Naive thymus-derived CD8-positive, alpha-beta T cell (primary cell): ENCODE measurements around the gene KCNJ1. TPM values are rescaled to one million over a fixed set of nuclear protein-coding genes. Genes with fewer than 3 reads are reported as not detected.
A peak's percentile ranks its signal among the peaks of the same experiment; 100 is the strongest.

Source experiments
- ATAC-seq, 2 donors: fragments of 150-1000 bp; cut with Tn5 transposase in 1 of 2; sonication (Bioruptor Pico), chemical (Tn5 transposase) in 1 of 2; 1 replicate in 1 of 2; 2 replicates in 1 of 2; pipeline ENCODE4 v1.10.0; 2021; ENCODE audit warnings: mild to moderate bottlenecking in 2 of 2, moderate library complexity in 2 of 2
- POLR2A ChIA-PET: fragments of 350-600 bp; sonication (Branson Sonifier 250); formaldehyde crosslinking; loops from one replicate; lab custom pipeline; 2021; ENCODE audit warnings: antibody characterized with exemption; lab: Charles Lee
- DNase-seq, 10 donors: peaks; one replicate each; pipeline versions ENCODE4 v3.0.0 to v3.0.0-alpha.2; 2020 to 2022
- H3K27ac Mint-ChIP-seq, 10 donors: one replicate each; pipeline ENCODE4 v1.8.0; 2020 to 2022; ENCODE audit warnings: mild to moderate bottlenecking in 10 of 10, mixed read lengths in 10 of 10, moderate library complexity in 4 of 10, inconsistent platforms in 1 of 10
- H3K27me3 Mint-ChIP-seq, 5 donors: one replicate each; pipeline ENCODE4 v1.8.0; 2021 to 2022; ENCODE audit warnings: mixed read lengths in 5 of 5
- H3K36me3 Mint-ChIP-seq, 3 donors: one replicate each; pipeline ENCODE4 v1.8.0; 2020 to 2022; ENCODE audit warnings: mixed read lengths in 3 of 3, mild to moderate bottlenecking in 2 of 3, inconsistent platforms in 1 of 3
- H3K4me1 Mint-ChIP-seq, 4 donors: one replicate each; pipeline ENCODE4 v1.8.0; 2021 to 2022; ENCODE audit warnings: mixed read lengths in 4 of 4
- H3K4me3 Mint-ChIP-seq, 10 donors: one replicate each; pipeline ENCODE4 v1.8.0; 2020 to 2022; ENCODE audit warnings: mild to moderate bottlenecking in 10 of 10, mixed read lengths in 10 of 10, moderate library complexity in 6 of 10, inconsistent platforms in 1 of 10
- H3K9me3 Mint-ChIP-seq, 9 donors: one replicate each; pipeline ENCODE4 v1.8.0; 2020 to 2022; ENCODE audit warnings: mixed read lengths in 9 of 9, mild to moderate bottlenecking in 3 of 9, inconsistent platforms in 1 of 9, moderate library complexity in 1 of 9
- polyA plus RNA-seq, 3 donors: library from polyadenylated mRNA; unstranded; fragments of 300-500 nt; fragmentation: Illumina TruSeq; gene quantifications; one replicate each; pipeline ENCODE4 v1.2.3, GENCODE V29; 2021
- total RNA-seq, 8 experiments: library from RNA in 2 of 8; stranded (reverse) in 2 of 8; gene quantifications; one replicate each; pipeline ENCODE4 v1.2.3 and lab custom pipeline; 2021 to 2026

The KCNJ1 gene
- total and polyA plus RNA-seq, 5 experiments from 2014 or later, result not detected

DNA sequence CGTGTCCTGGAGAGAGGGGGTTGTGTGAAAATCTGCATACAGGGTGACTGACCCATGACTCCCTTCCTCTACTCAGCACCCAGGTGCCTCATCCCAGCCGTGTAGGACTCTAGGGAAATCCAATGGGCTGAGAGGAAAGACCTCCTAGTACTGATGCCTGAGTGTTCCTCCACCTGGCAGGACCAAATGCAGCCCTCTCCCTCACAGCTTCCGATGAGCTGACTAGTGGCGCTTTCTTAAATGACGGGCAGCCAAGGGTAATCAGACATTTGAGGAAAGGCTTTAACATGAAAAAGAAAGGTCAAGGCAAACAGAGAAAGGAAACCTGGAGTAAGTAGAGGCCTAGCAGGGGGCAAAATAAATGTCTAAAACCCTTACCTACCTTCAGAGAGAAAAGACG, 5.0 kb upstream of the KCNJ1 start:
- ATAC-seq, result no peak
- H3K27ac Mint-ChIP-seq, result no peak overlapping the region
- POLR2A ChIA-PET, result interaction anchor here (0.6 kb wide), 1 partner anchor 438 kb away, joined by 5 read pairs; no protein-coding TSS in a partner anchor

DNA sequence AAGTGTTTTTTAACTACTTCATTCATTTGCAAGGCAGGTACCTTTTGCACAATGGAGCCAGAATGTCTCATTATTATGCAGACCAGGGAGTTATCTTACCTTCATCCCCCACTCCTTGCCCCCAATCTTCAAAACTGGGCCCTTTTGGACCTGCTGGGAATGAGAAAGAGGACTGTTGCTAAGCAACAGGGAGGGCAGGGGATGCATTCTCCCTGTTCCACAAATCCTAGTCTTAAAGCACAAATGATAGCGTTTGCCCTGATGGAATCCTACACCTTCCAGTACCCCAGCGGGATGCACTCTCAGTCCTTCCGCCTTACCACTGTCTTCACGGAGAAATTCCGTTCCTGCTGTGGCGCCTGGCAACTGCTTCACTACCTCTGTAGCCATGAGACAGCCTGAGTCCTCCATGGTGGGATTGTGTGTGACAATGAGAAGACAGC, 4.1 kb upstream of the KCNJ1 start:
- DNase-seq (no peak), ATAC-seq (no peak)
- Mint-ChIP-seq H3K27me3 (peaks cover 0 to 7% (median 3%) of the 10 kb centered on the region in 5 donors), H3K4me3 (no peak overlapping the region), H3K36me3 (no peaks in the 10 kb centered on the region), H3K27ac (no peak overlapping the region), H3K9me3 (no peaks in the 10 kb centered on the region), H3K4me1 (peaks cover 0 to 12% (median 2%) of the 10 kb centered on the region in 4 donors)
- POLR2A ChIA-PET, result interaction anchor here (0.6 kb wide), 1 partner anchor 524 kb away, joined by 3 read pairs; no protein-coding TSS in a partner anchor

More for the DNA sequence above, 5.0 kb upstream of the KCNJ1 start:
- Mint-ChIP-seq H3K9me3 (no peaks in the 10 kb centered on the region), H3K4me3 (no peak overlapping the region), H3K36me3 (no peaks in the 10 kb centered on the region), H3K27me3 (peaks cover 0 to 7% (median 4%) of the 10 kb centered on the region in 5 donors), H3K4me1 (peaks cover 0 to 12% (median 2%) of the 10 kb centered on the region in 4 donors)
- no peak for DNase-seq

DNA sequence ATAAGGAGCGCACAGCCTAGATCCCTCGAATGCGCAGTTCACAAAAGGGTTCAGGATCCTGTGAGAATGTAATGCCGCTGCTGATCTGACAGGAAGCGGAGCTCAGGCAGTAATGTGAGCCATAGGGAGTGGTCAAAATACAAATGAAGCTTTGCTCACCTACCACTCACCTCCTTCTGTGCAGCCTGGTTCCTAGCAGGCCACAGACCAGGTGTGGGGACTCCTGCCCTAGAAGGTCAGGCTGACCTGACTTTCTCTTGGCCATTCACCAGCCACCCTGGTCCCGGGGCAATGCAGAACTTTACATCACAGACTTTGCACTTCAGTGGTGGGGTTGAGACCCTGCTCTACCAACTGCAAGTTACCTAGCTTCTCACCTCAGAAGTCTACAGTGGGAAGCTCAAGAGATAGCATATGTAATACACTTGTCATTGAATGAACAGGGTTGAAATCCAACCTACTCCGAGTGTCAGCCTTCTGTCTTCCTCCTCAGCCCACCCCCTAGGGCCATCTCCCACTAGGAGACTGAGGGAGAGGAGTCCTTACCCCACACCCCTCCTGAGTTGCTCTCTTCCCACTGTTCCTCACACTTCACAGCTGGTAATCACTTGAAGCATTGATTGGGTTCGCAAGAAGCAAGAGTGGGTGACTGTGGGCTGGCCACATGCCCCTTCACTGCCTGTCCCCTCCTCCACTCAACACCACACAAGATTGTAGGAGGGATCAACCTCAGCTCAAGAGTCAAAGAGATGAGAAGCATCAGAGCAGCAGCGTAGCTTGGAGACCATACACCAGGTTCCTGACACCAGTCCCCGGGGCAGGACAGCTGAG, 2.0 kb upstream of the KCNJ1 start:
- POLR2A ChIA-PET, result no interaction called here
- H3K27ac Mint-ChIP-seq, result no peak overlapping the region

DNA sequence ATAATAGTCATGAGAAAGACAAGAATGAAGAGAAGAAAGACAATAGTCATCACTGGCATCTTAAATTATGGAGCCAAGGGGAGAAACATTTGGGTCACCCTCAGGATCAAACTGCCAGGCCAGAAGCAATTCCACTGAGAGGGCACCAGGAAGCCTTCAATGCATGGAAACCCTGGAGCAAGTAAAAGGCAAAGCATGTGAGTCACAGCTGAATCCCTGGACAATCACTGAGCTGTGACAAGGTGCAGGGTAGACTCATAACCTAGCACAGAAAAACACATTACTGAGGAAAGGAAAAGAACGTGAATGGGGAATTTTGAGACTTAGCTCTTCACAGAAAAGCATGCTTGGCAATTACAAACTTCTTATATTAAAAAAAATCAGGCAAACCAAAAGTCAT, 1.6 kb downstream of the KCNJ1 start:
- Mint-ChIP-seq H3K4me3 (no peak overlapping the region), H3K9me3 (no peaks in the 10 kb centered on the region), H3K27ac (peak overlapping the region in 1 of 10 donors; percentile 40), H3K27me3 (peaks cover 0 to 2% (median 0%) of the 10 kb centered on the region in 5 donors), H3K36me3 (no peaks in the 10 kb centered on the region), H3K4me1 (no peaks in the 10 kb centered on the region)
- DNase-seq (no peak), ATAC-seq (no peak)
- POLR2A ChIA-PET, result no interaction called here

More for the DNA sequence above, 2.0 kb upstream of the KCNJ1 start:
- DNase-seq, result peak in 4 of 10 donors; percentile 6 to 68 (median 43)
- Mint-ChIP-seq H3K4me3 (no peak overlapping the region), H3K27me3 (peaks cover 0 to 4% (median 3%) of the 10 kb centered on the region in 5 donors), H3K9me3 (no peaks in the 10 kb centered on the region), H3K4me1 (peaks cover 0 to 12% (median 2%) of the 10 kb centered on the region in 4 donors), H3K36me3 (no peaks in the 10 kb centered on the region)
- peak; percentile 60 to 68 for ATAC-seq

DNA sequence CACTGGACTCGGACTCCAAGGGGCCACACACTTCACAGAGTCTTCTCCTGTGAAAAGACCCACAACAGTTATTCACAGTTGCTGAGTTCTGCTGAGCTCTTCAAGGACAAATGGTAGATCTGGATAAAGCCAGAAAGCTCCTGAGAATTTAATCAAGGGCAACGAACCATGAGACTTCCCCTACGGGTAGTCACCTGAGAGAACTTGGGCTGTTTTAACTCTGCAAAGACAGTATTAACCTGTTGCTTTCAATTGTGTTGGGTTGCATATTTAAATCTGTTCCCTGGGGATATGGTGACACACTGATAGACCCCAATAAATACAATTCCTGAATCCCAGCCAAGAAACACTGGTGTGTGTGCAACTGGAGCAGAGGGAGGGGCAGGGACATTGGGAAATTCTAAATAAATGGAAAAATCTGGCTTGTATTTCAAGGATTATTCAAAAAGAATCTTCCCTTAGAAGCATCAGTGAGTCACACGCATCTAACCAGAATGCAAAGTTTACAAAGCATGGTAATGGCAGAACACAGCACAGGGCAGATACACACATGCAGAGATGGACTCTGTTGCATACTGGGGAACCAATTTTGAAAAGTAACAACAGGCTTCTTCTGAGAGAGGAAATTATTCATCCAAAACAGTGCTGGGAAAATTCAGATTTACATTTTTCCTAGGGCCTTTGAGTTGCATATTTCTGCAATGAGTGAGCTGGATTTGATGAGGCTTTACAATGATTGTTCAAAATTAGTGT, 4.0 kb downstream of the KCNJ1 start:
- peak overlapping the region in 1 of 10 donors; percentile 13 for H3K27ac Mint-ChIP-seq
- H3K27me3 Mint-ChIP-seq, result peaks cover 0 to 5% (median 2%) of the 10 kb centered on the region in 5 donors
- H3K4me1 Mint-ChIP-seq, result peaks cover 4 to 9% (median 6%) of the 10 kb centered on the region in 4 donors
- DNase-seq, result no peak
- H3K4me3 Mint-ChIP-seq, result no peak overlapping the region
- POLR2A ChIA-PET, result interaction anchor here (0.7 kb wide), 1 partner anchor 10 kb away, joined by 3 read pairs; no protein-coding TSS in a partner anchor
- no peaks in the 10 kb centered on the region for H3K36me3 Mint-ChIP-seq
- H3K9me3 Mint-ChIP-seq, result no peaks in the 10 kb centered on the region
- ATAC-seq, result no peak

DNA sequence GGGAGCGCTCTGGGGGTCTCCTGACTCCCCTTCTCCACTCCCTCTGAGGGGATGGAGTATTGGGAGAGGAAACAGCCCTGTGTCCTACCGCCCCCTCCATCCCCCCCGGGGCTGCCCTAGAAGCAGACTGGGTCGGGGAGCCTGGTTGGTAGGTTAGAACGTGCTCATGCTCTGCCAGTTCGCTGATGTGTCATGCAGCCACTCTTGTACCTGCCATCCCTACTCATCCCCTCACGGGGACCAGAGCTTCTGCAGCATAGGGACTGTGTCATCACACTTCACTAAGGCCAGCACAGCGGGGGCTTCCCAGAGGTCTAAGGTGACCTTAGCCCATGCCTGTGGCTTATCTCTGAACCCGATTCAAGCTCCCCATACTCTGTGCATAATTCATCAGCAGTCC, 4.7 kb downstream of the KCNJ1 start:
- H3K27me3 Mint-ChIP-seq, result peaks cover 0 to 5% (median 2%) of the 10 kb centered on the region in 5 donors

DNA sequence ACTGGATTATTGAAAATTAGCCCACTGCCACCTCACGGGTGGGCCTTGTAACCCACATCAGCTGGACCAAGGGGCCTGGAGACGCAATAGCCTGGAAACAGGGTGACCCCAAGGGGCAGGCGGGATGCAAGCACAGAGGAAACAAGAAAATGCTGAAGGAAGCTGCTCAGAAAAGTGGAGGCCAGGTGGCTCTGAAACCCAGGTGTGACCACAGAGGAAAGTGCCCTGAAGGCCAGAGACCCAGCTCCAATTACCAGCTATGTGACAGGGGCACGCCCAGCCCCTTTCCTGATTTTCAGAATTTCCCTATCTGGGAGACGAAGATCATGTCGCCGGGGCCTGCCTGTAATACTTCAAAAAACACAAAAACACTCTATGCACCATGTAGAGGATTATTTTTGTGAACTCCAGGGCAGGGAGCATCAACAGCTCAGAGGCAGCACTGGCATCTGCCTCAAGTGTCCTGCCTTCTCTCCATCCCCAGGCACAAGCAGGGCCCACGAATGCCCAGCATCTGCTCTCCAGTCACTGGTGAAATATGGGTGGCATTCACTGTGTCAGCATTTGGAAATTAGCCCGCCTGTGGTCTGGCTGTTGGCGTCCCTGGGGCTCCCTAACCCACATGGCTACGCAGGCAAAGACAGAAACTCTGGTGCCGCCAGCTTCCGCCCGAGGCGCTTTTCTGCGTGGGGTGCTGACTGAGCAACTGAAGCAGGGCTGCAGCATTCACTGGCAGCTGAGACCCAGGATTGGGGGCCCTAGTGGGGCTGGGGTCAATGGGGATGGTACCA, 6.3 kb downstream of the KCNJ1 start:
- Mint-ChIP-seq H3K27me3 (peaks cover 0 to 6% (median 5%) of the 10 kb centered on the region in 5 donors), H3K4me3 (no peak overlapping the region), H3K9me3 (no peaks in the 10 kb centered on the region), H3K36me3 (no peaks in the 10 kb centered on the region), H3K27ac (no peak overlapping the region), H3K4me1 (peaks cover 4 to 9% (median 6%) of the 10 kb centered on the region in 4 donors)
- DNase-seq (no peak), ATAC-seq (no peak)
- POLR2A ChIA-PET, result interaction anchor here (0.6 kb wide), 1 partner anchor 90 kb away, joined by 3 read pairs; no protein-coding TSS in a partner anchor

More for the DNA sequence above, 4.7 kb downstream of the KCNJ1 start:
- Mint-ChIP-seq H3K4me3 (no peak overlapping the region), H3K27ac (no peak overlapping the region), H3K4me1 (peaks cover 4 to 9% (median 6%) of the 10 kb centered on the region in 4 donors), H3K36me3 (no peaks in the 10 kb centered on the region), H3K9me3 (no peaks in the 10 kb centered on the region)
- ATAC-seq (no peak), DNase-seq (no peak)
- POLR2A ChIA-PET, result interaction anchor here (0.7 kb wide), 1 partner anchor 9 kb away, joined by 3 read pairs; no protein-coding TSS in a partner anchor

DNA sequence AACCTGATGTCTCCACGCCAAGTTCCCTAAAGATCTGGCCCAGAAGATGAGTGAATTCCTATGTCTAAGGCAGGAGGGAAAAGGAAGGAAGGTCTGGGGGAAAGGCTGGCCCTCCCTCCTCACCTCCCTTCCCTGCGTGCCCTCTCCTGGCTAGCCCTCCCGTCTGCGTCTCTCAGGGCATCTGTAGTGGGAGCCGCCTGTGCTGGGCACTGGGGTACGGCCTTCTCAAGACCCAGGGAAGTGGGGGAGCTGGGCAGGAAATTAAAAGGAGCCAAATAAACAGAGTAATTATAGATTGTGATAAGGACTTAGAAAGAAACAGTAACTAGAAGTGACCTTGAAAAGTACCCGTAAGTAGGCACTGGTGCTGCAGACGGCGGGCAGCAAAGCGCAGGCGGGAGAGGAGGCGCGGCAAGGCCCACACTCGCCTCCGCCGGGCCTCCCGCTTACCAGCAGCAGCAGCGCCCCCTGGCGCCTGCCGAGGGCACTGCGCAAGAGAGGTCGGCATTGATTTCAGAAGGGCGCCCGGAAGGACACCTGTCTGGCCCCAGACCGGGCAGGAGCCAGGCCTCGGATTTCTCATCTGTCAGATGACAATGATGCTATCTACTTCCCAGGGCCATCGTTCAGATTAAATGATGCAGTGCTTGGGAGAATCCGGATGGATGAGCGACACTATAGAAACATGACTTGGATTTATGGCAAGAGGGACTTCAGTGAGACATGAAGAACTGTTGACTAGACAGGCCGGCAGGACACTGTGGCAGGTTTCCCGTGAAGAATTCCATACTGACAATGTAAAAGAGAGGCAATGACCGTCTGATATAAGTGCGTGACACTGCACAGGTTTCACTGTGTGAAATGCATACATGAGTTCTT, 7.3 kb downstream of the KCNJ1 start:
- Mint-ChIP-seq H3K36me3 (no peaks in the 10 kb centered on the region), H3K9me3 (no peaks in the 10 kb centered on the region), H3K4me1 (peaks cover 4 to 9% (median 6%) of the 10 kb centered on the region in 4 donors), H3K27ac (peak overlapping the region in 1 of 10 donors; percentile 16), H3K4me3 (peak overlapping the region in 1 of 10 donors; percentile 10), H3K27me3 (peaks cover 0 to 6% (median 5%) of the 10 kb centered on the region in 5 donors)
- peak; percentile 55 to 80 (median 72) for DNase-seq
- ATAC-seq, result peak; percentile 84 to 96
- POLR2A ChIA-PET, result interaction anchor here (0.6 to 0.9 kb wide), 2 partner anchors 29 to 89 kb away, joined by 3 read pairs; no protein-coding TSS in a partner anchor

DNA sequence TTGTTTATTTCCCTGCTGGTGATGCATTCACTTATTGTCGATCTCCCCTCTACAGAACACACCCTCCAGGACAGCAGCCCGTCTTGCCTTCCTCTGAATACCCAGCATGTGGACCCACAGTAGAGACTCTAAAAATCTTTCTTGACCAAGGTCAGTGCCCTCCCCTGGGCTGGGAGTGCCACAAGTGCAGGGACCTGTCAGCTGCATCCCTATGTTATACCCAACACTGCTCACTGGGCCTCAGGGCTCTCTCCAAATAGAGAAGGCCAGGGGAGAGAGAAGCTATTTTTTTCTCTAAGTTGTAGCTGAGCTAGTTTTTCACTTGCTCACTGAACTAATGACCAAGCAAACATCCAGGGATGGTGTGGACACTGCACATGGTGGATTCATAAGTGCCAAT, 9.8 kb downstream of the KCNJ1 start:
- H3K27ac Mint-ChIP-seq, result no peak overlapping the region
- DNase-seq, result no peak
- H3K36me3 Mint-ChIP-seq, result no peaks in the 10 kb centered on the region
- peaks cover 0 to 6% (median 5%) of the 10 kb centered on the region in 5 donors for H3K27me3 Mint-ChIP-seq
- POLR2A ChIA-PET, result no interaction called here
- peak overlapping the region in 1 of 10 donors; percentile 25 for H3K4me3 Mint-ChIP-seq
- no peaks in the 10 kb centered on the region for H3K9me3 Mint-ChIP-seq
- peaks cover 4 to 9% (median 7%) of the 10 kb centered on the region in 4 donors for H3K4me1 Mint-ChIP-seq
- no peak for ATAC-seq

DNA sequence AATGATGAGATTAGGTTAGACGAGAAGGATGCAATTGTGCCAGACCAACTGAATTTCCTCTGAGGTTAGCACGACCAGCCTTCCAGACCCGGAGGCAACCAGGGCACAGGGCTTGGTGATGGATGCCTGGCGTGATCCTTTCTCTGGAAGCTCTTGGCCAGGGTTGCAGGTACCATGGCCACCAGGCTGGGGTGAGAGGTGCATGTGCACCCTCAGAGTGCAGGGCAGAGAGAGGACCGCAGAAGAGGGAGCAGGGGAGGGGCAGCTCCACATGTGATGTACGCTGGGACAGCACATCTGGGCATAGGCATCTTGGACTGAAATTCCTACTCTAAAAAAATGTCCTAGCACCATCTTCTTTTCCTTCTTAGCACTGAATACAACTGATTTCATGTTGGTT, 10.9 kb downstream of the KCNJ1 start:
- ATAC-seq (no peak), DNase-seq (no peak)
- Mint-ChIP-seq H3K27me3 (peaks cover 0 to 6% (median 5%) of the 10 kb centered on the region in 5 donors), H3K36me3 (no peaks in the 10 kb centered on the region), H3K27ac (no peak overlapping the region), H3K4me3 (no peak overlapping the region), H3K9me3 (no peaks in the 10 kb centered on the region), H3K4me1 (peaks cover 4 to 9% (median 7%) of the 10 kb centered on the region in 4 donors)
- POLR2A ChIA-PET, result no interaction called here

DNA sequence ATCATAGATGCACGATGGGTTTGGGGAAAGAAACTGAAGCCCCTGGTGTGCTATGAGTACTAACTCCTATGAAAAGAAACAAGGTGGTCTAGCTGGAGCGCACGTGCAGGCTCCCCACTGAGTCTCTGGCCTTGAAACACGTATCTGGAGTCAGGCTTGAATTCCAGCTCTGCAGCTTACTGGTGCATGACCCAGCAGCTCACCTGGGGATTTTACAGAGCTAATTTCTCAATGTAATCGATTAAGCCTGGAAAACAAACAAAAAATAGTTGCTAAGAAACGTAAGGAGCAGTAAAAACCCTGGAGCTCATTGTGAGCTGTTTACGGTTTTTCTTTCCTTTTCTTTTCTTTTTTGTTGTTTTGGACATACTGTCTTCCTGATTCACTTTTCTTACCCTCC, 12.3 kb downstream of the KCNJ1 start:
- Mint-ChIP-seq H3K27ac (no peak overlapping the region), H3K36me3 (no peaks in the 10 kb centered on the region), H3K27me3 (peaks cover 0 to 5% (median 2%) of the 10 kb centered on the region in 5 donors), H3K4me3 (no peak overlapping the region), H3K4me1 (peaks cover 0 to 4% (median 3%) of the 10 kb centered on the region in 4 donors), H3K9me3 (no peaks in the 10 kb centered on the region)
- POLR2A ChIA-PET, result no interaction called here
- DNase-seq (no peak), ATAC-seq (no peak)
